ENCODE results near the gene HDHD5. TPM values are rescaled to one million over a fixed set of nuclear protein-coding genes. Genes with fewer than 3 reads are reported as not detected.

The HDHD5 gene
- total RNA-seq, 1 experiment from 2014 or later = 68.4 TPM

DNA sequence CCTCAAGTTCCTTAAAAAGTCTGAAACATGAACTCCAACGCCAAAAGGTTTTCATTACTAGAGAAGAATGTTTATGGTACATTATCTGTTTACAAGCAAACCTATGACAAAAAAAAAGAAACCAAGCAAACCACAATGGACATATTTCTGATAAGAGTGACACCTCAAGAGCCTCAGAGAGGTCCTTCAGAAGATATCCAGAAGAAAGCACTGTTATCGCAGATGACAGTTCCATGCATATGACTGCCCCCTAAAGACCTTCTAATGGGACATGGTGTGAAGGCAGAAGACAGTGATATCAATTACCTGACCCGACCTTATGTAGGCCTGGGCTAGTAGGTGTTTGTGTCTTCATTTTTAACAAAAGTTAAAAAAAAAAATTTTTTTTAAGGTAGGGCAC lies 3.1 kb downstream of the HDHD5 start:
- no CpG with 5 or more reads among the region's 3 CpGs for WGBS (ENCODE audit: extremely low coverage, insufficient read length, low lambda C conversion rate)
- Histone ChIP-seq H3K23ac (ENCODE audit: insufficient read length, low read depth, low read length) (no peak overlapping the region), H3K23me2 (ENCODE audit: insufficient read length, low read depth, low read length, poor library complexity, severe bottlenecking) (peaks cover 13% of the 10 kb centered on the region), H3K4me1 (ENCODE audit: insufficient read depth, low read length) (no peaks in the 10 kb centered on the region), H3K79me1 (ENCODE audit: insufficient read depth, low read depth, low read length, poor library complexity, severe bottlenecking) (peaks cover 6% of the 10 kb centered on the region), H3K18ac (ENCODE audit: insufficient read length, low read depth, low read length) (no peak overlapping the region), H2BK5ac (ENCODE audit: insufficient read length, low read length) (no peak overlapping the region), H4K5ac (ENCODE audit: insufficient read length, low read depth, low read length) (no peak overlapping the region), H3K4ac (ENCODE audit: low read depth, low read length) (no peak overlapping the region), H3T11ph (ENCODE audit: low read length) (no peak overlapping the region), H3K56ac (ENCODE audit: insufficient read length, low read depth, low read length) (no peak overlapping the region), H3K9ac (ENCODE audit: extremely low read depth, insufficient read length, low read length) (no peak overlapping the region), H3K27ac (ENCODE audit: insufficient read length, low read depth, low read length) (no peak overlapping the region), H2BK15ac (ENCODE audit: low read depth, low read length) (no peak overlapping the region), H3K4me2 (ENCODE audit: insufficient read depth, insufficient read length, low read length) (no peak overlapping the region), H4K91ac (ENCODE audit: insufficient read length, low read depth, low read length) (no peak overlapping the region), H2BK12ac (ENCODE audit: insufficient read length, low read depth, low read length) (no peak overlapping the region), H4K8ac (replicated peaks; ENCODE audit: insufficient read length, low read depth, low read length) (no peak overlapping the region), H2AK5ac (ENCODE audit: insufficient read length, low read length) (no peak overlapping the region), H3K14ac (ENCODE audit: insufficient read depth, low read length) (no peak overlapping the region), H3K79me2 (ENCODE audit: insufficient read depth, low read length) (peaks cover 30% of the 10 kb centered on the region; the same call in 1 of the 2 replicates), H2AFZ (ENCODE audit: low read length) (no peak overlapping the region), H4K20me1 (ENCODE audit: control insufficient read depth, insufficient read depth, insufficient read length) (no peaks in the 10 kb centered on the region), H2BK20ac (ENCODE audit: low read depth, low read length, poor library complexity, severe bottlenecking) (no peak overlapping the region), H3K9me3 (ENCODE audit: control insufficient read depth, low read depth, low read length) (no peaks in the 10 kb centered on the region), H3K27me3 (ENCODE audit: insufficient read depth, low read length) (no peaks in the 10 kb centered on the region), H2BK120ac (ENCODE audit: low read depth, low read length, poor library complexity, severe bottlenecking) (no peak overlapping the region)
- Mint-ChIP-seq H3K9me3 (no peaks in the 10 kb centered on the region), H3K4me1 (peaks cover 7 to 24% of the 10 kb centered on the region in 2 experiments), H3K4me3 (no peak overlapping the region), H3K27me3 (ENCODE audit: low read depth) (peaks cover 5% of the 10 kb centered on the region; the same call in 1 of the 2 replicates), H3K36me3 (ENCODE audit: insufficient read depth in 1 of 3, low read depth in 3 of 3) (peaks cover 0 to 7% (median 5%) of the 10 kb centered on the region in 3 experiments; a peak in 4 of 7 replicates), H3K27ac (no peak overlapping the region)
- no peak for DNase-seq
- TF ChIP-seq, protein P1, sequence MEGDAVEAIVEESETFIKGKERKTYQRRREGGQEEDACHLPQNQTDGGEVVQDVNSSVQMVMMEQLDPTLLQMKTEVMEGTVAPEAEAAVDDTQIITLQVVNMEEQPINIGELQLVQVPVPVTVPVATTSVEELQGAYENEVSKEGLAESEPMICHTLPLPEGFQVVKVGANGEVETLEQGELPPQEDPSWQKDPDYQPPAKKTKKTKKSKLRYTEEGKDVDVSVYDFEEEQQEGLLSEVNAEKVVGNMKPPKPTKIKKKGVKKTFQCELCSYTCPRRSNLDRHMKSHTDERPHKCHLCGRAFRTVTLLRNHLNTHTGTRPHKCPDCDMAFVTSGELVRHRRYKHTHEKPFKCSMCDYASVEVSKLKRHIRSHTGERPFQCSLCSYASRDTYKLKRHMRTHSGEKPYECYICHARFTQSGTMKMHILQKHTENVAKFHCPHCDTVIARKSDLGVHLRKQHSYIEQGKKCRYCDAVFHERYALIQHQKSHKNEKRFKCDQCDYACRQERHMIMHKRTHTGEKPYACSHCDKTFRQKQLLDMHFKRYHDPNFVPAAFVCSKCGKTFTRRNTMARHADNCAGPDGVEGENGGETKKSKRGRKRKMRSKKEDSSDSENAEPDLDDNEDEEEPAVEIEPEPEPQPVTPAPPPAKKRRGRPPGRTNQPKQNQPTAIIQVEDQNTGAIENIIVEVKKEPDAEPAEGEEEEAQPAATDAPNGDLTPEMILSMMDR (conservative IDR thresholded peaks at IDR 0.05) = no peak
